HG03159 (cell line): ENCODE results near the gene PTGES3.
"Not testable (repeated sequence)": the region's sequence is repeated elsewhere in the genome, so short reads cannot be mapped to it uniquely, and the experiment has no call there.

Experiments used
- ATAC-seq: cut with Tn5 transposase; IDR thresholded peaks from one replicate; pipeline ENCODE4 v1.9.1; 2021; ENCODE audit warnings: mild to moderate bottlenecking, moderate library complexity; ENCODE audit not compliant: unreplicated experiment

PTGES3 gene, protein sequence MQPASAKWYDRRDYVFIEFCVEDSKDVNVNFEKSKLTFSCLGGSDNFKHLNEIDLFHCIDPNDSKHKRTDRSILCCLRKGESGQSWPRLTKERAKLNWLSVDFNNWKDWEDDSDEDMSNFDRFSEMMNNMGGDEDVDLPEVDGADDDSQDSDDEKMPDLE

GRCh38 chr12:56688129-56688845 lies at the start of gene PTGES3:
PTGES3 (minus strand) TSS chr12:56688284; CDS start chr12:56687999, 285 bp downstream.
- peak; percentile 60 for ATAC-seq

- ATAC-seq = no peak
These were observed 40.2 kb upstream of the PTGES3 start for GRCh38 chr12:56728139-56728861.

DNA sequence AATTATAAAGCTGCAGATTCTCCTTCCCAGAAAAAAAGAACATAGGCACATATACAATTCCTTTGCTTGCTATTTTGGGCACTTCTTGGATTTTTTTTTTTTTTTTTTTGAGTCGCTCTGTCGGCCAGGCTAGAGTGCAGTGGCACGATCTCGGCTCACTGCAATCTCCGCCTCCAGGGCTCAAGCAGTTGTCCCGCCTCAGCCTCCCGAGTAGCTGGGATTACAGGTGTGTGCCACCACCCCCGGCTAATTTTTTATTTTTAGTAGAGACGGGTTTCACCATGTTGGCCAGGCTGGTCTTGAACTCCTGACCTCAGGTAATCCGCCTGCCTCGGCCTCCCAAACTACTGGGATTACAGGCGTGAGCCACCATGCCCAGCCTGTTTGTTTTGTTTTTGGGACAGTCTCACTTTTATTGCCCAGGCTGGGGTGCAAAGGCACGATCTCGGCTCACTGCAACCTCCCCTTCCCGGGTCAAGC lies 38.2 kb upstream of the PTGES3 start:
- not testable (repeated sequence) for ATAC-seq

DNA sequence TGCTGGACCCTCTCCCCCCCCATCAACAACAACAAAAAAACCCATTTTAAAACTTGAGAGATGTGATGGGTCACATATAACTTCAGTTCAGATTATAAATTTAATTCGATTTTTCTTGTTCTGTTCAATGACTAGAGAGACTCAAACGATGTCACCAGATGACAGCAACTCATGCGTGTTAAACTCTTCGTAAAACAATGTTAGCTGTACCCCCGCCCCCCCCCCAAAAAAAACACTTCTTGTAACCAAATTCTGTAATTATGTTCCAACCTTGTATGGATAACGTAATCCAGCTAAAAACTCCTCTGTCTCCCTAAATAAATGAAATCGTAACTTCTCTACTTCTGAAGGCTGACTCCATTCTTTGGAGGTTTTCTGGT lies 37.6 kb upstream of the PTGES3 start:
- ATAC-seq = no peak

DNA sequence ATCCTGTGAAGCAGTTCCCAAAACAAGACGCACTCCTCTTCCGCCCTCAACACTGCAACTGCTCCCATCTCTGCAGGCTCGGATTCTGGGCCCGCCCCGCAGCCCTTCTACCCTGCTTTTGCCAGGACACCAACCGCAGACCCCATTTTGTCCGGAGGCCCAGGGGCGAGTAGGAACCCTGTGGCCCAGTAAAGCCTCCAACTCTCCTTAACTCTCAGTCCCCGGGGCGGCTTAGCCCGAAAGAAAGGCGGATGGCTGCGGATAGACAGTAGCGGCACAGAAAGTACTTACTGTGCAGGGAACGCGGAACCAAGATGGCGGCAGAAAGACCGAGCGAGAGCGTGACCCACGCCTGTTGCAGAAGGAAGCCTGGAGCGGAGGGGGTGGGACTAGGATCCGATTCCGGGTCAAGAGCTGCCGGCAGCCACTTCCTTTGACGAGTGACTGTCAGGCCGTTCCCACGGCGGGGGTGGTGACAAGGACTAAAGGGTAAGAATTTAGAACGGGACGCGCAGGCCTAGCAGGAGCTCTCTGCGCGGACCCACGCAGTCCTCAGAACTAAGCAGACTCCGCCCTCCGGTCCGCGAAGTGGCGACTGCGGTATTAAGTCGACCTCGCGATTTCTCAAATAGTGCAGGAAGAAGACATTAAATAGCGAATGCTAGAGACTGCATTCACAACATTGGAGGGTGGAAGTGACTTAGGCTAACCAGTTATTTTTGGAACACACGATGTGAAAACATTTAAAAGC lies 37.1 kb upstream of the PTGES3 start, which contains the start of gene NACA:
NACA (minus strand) TSS at position 328 of the 751 bp plus-strand sequence. CDS start 778 bp downstream, outside the sequence.
- peak; percentile 92 for ATAC-seq

DNA sequence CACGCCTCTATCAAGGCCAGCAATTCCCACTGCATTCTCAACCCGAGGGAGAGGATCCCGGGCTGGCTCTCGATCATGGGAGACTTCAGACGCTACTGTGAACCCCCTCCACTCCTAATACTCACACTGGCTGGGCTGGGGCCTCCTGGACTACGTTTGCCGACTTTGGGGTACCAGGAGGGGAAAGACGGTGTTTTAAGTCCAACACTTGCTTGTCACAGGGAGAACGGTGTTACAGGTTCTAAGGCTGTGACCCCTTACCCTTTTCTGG lies 36.6 kb upstream of the PTGES3 start:
- ATAC-seq = peak; percentile 2

- ATAC-seq = no peak
These were observed 36.0 kb upstream of the PTGES3 start for GRCh38 chr12:56723889-56724700.

DNA sequence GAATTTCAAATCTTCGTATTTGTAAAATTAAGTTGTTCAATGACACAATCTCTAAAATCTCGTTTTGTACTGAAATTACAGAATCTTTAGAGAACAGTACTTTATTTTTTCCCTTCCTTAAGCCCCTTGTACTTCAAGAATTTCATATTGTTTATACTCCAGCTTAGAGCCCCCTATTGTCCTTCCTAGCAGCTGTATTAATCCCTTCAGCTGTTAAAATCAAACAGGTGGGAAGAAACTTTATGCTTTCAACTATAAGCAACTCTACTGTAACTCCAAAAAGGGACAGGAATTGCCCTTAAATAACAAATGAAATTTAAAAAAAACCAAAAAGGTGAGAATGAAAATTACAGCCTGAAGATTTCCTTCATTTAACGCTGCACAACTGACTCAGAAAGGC lies 35.3 kb upstream of the PTGES3 start:
- no peak for ATAC-seq

DNA sequence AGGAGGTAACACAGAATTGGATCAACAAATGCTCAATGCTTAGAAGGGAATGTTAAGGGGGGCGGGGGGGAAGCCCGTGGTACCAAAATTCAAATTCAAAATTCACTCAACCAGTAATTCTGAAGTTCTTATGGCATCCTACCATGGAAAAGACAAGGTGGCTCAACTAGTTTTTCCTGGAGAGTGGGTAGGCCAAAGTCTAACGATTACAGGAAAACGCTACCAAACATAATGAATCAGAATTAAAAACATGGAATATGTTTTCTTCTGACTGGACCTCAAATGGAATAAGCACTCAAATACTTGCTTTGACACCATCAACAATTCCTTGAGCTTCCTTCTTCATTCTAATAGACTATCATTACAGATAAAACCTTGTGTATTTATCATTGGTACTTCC lies 34.7 kb upstream of the PTGES3 start:
- ATAC-seq = no peak

DNA sequence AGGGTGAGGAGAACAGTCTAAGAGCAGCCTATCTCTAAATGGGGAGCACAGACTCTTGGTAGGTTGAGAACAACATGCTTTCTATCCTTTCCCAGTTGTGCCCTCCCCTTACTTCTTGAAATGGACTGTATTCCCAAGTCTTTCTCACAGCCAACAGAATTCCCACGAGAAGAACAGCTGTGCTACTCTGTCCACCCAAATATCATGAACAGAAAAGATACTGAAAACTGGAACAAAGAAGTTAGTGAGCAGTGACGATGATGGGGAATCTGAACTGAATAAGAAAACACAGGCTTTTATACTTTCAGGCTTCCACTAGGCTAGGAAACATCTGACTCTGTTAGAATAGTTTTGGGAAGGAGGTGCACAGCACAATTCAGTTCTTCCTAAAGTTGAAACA lies 33.6 kb upstream of the PTGES3 start:
- no peak for ATAC-seq

DNA sequence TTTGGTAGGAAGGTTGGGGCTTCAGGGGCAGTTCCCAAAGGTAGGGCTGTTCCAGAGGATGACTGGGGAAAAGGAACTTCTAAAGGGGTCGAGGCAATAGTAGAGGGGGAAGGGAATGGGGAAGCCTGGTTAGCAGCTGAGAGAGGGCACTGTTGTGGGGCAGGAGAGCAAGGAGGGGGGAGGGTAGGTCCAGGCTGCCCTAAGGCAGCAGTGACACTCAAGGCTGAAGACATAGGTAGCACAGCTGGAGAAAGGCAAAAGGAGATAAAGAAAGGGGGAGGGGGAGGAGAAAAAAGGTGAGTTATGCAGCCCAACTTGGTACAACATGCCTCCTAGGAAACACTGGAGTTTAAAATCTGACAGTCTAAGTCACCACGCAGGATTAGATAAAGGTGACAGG lies 33.1 kb upstream of the PTGES3 start:
- ATAC-seq = no peak

DNA sequence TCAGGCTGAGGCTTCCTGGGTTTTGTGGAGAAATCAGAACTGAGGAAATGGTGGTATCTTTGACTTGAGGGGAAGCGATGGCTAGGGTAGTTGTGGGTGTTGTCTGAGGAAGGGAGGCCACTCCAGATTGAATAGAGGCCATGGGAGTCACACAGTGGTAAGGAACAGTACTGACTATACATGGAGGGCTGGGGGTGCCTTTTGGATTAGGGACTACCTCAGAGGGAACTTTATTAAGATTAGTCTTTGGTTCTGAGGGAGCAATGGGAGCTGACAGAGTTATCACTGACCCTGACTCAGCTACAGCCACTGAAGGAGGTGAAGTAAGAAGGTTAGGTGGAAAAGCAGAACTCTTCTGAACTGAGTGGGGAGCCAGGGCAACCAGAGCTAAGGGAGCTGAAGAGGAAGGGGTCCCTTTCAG lies 32.7 kb upstream of the PTGES3 start:
- no peak for ATAC-seq

DNA sequence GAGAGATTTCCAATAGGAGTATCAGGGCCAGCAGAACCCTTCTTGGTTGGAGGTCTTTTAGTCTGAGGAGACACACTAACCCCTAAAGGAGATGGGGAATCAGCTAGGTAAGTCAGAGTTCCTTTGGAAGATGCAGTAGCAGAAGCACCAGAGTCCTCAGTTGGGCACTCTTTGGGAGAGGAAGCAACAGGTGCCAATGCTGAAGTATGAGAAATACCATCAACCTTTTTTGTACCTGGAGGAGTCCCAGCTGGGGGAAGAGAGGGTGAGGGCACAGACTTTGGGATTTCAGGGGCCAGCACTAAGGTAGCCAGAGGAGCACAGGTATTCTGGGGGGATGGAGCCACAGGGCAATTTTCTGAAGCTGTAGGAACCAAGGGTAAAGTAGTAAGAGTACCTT lies 31.0 kb upstream of the PTGES3 start:
- ATAC-seq = no peak

- no peak for ATAC-seq
These were observed 30.6 kb upstream of the PTGES3 start for GRCh38 chr12:56718636-56719035.

GRCh38 chr12:56718149-56718548 lies 30.1 kb upstream of the PTGES3 start:
- no peak for ATAC-seq

GRCh38 chr12:56716933-56717880 lies 29.1 kb upstream of the PTGES3 start:
- no peak for ATAC-seq

DNA sequence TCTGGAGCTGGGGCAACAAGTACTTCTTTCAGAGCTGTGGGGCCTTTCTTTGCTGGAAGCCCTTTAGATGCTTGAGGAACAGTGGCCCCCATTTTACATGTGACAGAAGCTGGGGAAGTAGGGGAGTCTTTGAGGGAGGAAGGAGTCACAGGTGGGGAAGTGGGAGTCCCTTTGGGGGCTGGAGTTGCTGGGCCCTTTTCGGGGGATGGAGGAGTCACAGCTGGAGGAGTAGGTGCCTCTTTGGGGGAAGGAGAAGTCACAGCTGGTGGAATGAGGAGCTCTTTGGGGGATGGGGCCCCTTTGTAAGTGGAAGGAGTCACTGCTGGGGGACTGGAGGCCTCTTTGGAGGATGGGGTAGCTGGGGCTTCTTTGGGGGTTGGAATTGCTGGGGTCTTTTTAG lies 28.4 kb upstream of the PTGES3 start:
- no peak for ATAC-seq

- ATAC-seq = no peak
These were observed 27.7 kb upstream of the PTGES3 start for GRCh38 chr12:56715798-56716197.

GRCh38 chr12:56714431-56714929 lies 26.4 kb upstream of the PTGES3 start:
- no peak for ATAC-seq
